ENCODE data around the gene CFHR5. TPM values are rescaled to one million over a fixed set of nuclear protein-coding genes. Genes with fewer than 3 reads are reported as not detected.
"Not testable (repeated sequence)": the region's sequence is repeated elsewhere in the genome, so short reads cannot be mapped to it uniquely, and the experiment has no call there.

Gene CFHR5
- not detected for total RNA-seq

GRCh38 chr1:196977278-196977677 is at the start of gene CFHR5:
Gene CFHR5 (plus strand): TSS chr1:196977556. CDS start chr1:196977665, 109 bp downstream.
- no peak within 1 kb of the TSS for H3K4me3 ChIP-seq (ENCODE audit: low read depth, poor library complexity, severe bottlenecking)
- 57 to 73% methylated on average over 5 of the region's 5 CpGs for WGBS, 2 donors
- TF ChIP-seq POLR2A (IDR thresholded peaks at IDR 0.05): no peak
- TF ChIP-seq, protein P1, sequence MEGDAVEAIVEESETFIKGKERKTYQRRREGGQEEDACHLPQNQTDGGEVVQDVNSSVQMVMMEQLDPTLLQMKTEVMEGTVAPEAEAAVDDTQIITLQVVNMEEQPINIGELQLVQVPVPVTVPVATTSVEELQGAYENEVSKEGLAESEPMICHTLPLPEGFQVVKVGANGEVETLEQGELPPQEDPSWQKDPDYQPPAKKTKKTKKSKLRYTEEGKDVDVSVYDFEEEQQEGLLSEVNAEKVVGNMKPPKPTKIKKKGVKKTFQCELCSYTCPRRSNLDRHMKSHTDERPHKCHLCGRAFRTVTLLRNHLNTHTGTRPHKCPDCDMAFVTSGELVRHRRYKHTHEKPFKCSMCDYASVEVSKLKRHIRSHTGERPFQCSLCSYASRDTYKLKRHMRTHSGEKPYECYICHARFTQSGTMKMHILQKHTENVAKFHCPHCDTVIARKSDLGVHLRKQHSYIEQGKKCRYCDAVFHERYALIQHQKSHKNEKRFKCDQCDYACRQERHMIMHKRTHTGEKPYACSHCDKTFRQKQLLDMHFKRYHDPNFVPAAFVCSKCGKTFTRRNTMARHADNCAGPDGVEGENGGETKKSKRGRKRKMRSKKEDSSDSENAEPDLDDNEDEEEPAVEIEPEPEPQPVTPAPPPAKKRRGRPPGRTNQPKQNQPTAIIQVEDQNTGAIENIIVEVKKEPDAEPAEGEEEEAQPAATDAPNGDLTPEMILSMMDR (IDR thresholded peaks at IDR 0.05): no peak
- DNase-seq (ENCODE audit: low spot score in 2 of 2): no peak
- intact Hi-C loops (cut with DNase I; ENCODE audit: low total_unique reads): no loop called here

DNA sequence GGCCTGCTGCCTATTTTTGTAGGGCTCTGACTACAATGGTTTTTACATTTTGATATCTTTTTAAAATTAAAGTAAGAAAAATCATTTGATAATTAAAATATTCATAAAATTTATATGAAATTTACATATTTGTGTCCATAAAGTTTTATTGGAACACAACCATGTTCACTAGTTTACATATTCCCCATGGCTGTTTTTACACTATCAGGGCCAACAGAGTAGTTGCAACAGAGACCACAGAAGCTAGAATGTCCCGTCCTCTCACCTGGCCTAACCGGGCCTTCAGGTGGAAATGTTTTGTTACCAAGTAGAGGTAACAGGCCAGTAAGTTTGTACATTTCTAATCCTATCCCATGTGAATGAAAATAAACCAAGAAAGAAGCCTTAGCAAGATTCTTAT is 44.5 kb upstream of the CFHR5 start:
- intact Hi-C loops (cut with DNase I; ENCODE audit: low total_unique reads); DNase-seq (ENCODE audit: low spot score in 2 of 2); H3K4me3 ChIP-seq (ENCODE audit: low read depth, poor library complexity, severe bottlenecking): not testable (repeated sequence)
- 85 to 88% methylated on average over 2 of the region's 2 CpGs for WGBS, 2 donors

DNA sequence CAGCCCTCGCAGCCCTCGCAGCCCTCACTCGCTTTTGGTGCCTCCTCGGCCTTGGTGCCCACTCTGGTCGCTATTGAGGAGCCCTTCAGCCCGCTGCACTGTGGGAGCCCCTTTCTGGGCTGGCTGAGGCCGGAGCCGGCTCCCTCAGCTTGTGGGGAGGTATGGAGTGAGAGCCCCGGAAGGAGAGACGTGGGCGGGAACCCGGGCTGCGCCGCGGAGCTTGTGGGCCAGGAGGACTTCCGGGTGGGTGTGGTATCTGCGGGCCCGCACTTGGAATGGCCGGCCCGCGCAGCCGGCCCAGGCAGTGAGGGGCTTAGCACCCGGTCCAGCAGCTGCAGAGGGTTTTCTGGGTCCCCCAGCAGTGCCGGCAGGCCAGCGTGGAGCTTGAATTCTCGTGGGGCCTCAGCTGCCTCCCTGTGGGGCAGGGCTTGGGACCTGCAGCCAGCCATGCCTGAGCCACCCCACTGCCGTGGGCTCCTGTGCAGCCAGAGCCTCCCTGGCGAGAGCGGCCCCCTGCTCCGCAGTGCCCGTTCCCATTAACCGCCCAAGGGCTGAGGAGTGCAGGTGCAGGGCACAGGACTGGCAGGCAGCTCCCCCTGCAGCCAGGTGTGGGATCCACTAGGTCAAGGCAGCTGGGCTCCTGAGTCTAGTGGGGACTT is 43.7 kb upstream of the CFHR5 start:
- H3K4me3 ChIP-seq (ENCODE audit: low read depth, poor library complexity, severe bottlenecking): no peak overlapping the region
- 88 to 92% methylated on average over 16 to 30 of the region's 32 CpGs for WGBS, 2 donors
- no peak for DNase-seq (ENCODE audit: low spot score in 2 of 2)
- intact Hi-C loops (cut with DNase I; ENCODE audit: low total_unique reads): no loop called here
- TF ChIP-seq, protein P1 (IDR thresholded peaks at IDR 0.05): no peak
- TF ChIP-seq POLR2A (IDR thresholded peaks at IDR 0.05): no peak

- DNase-seq (ENCODE audit: low spot score in 2 of 2); H3K4me3 ChIP-seq (ENCODE audit: low read depth, poor library complexity, severe bottlenecking); intact Hi-C loops (cut with DNase I; ENCODE audit: low total_unique reads): not testable (repeated sequence)
- WGBS, 2 donors: 84 to 88% methylated on average over 6 of the region's 6 CpGs
Measured at GRCh38 chr1:196941474-196941873, 35.9 kb upstream of the CFHR5 start.

GRCh38 chr1:196943568-196943967 is 33.8 kb upstream of the CFHR5 start, which contains the start of gene CFHR2:
Gene CFHR2 (plus strand): TSS chr1:196943738. CDS start chr1:196943881, 143 bp downstream.
- H3K4me3 ChIP-seq (ENCODE audit: low read depth, poor library complexity, severe bottlenecking); DNase-seq (ENCODE audit: low spot score in 2 of 2); intact Hi-C loops (cut with DNase I; ENCODE audit: low total_unique reads): not testable (repeated sequence)
- WGBS, 2 donors: no CpG with 5 or more reads among the region's 1 CpG

GRCh38 chr1:196951711-196952394 is 25.5 kb upstream of the CFHR5 start:
- no peak overlapping the region for H3K4me3 ChIP-seq (ENCODE audit: low read depth, poor library complexity, severe bottlenecking)
- DNase-seq (ENCODE audit: low spot score in 2 of 2): no peak
- no peak for TF ChIP-seq POLR2A (IDR thresholded peaks at IDR 0.05)
- TF ChIP-seq, protein P1 (IDR thresholded peaks at IDR 0.05): no peak
- 72 to 74% methylated on average over 2 of the region's 2 CpGs for WGBS, 2 donors
- intact Hi-C loops (cut with DNase I; ENCODE audit: low total_unique reads): no loop called here

GRCh38 chr1:196954778-196955177 is 22.6 kb upstream of the CFHR5 start:
- WGBS, 2 donors: 61% methylated on average over 2 of the region's 2 CpGs
- no peak for DNase-seq (ENCODE audit: low spot score in 2 of 2)
- TF ChIP-seq, protein P1 (IDR thresholded peaks at IDR 0.05): no peak
- TF ChIP-seq POLR2A (IDR thresholded peaks at IDR 0.05): no peak
- no peak overlapping the region for H3K4me3 ChIP-seq (ENCODE audit: low read depth, poor library complexity, severe bottlenecking)
- intact Hi-C loops (cut with DNase I; ENCODE audit: low total_unique reads): no loop called here
